ENCODE data around the gene CLHC1. TPM values are rescaled to one million over a fixed set of nuclear protein-coding genes. Genes with fewer than 3 reads are reported as not detected.

The CLHC1 gene
- total RNA-seq, 1 experiment from 2014 or later: 3.9 TPM

GRCh38 chr2:55252832-55253231 lies 20.7 kb upstream of the CLHC1 start:
- intact Hi-C loops (cut with micrococcal nuclease): no loop called here
- Histone ChIP-seq H3F3A (ENCODE audit: low read length, unreplicated experiment) (no peaks in the 10 kb centered on the region), H3K9me3 (ENCODE audit: low read length) (no peaks in the 10 kb centered on the region), H3K36me3 (ENCODE audit: low read depth, low read length) (peaks cover 44% of the 10 kb centered on the region), H3K79me2 (ENCODE audit: low read length) (no peaks in the 10 kb centered on the region), H3K9ac (ENCODE audit: low read length) (no peak overlapping the region), H3K9me2 (replicated peaks; ENCODE audit: low read length) (no peaks in the 10 kb centered on the region), H4K20me1 (ENCODE audit: low read length) (no peaks in the 10 kb centered on the region), H3K27ac (ENCODE audit: low read length) (no peak overlapping the region), H2AFZ (ENCODE audit: low read length) (no peak overlapping the region), H3K4me1 (ENCODE audit: insufficient read depth, low read length) (no peaks in the 10 kb centered on the region), H3K27me3 (ENCODE audit: low read length) (no peaks in the 10 kb centered on the region), H3K4me3 (ENCODE audit: low read length) (no peak overlapping the region), H3K4me2 (ENCODE audit: low read length) (no peak overlapping the region)
- TF ChIP-seq EZH2 (IDR thresholded peaks at IDR 0.05; ENCODE audit: low read length, unreplicated experiment) (no peak), EZH2phosphoT487 (IDR thresholded peaks at IDR 0.05; ENCODE audit: borderline replicate concordance, low read length) (no peak), CTCF (conservative IDR thresholded peaks at IDR 0.05; ENCODE audit: low read depth, low read length) (no peak)
- no TSS peak for BruUV-seq (replicated peaks)
- no peak for DNase-seq
- no peak for ATAC-seq
- ChIA-PET POLR2A (ENCODE audit: unreplicated experiment) (no interaction called here), CTCF (no interaction called here)

GRCh38 chr2:55247025-55247424 lies 14.9 kb upstream of the CLHC1 start:
- TF ChIP-seq CTCF (conservative IDR thresholded peaks at IDR 0.05; ENCODE audit: low read depth, low read length) (no peak), EZH2phosphoT487 (IDR thresholded peaks at IDR 0.05; ENCODE audit: borderline replicate concordance, low read length) (no peak), EZH2 (IDR thresholded peaks at IDR 0.05; ENCODE audit: low read length, unreplicated experiment) (no peak)
- Histone ChIP-seq H3K9me2 (replicated peaks; ENCODE audit: low read length) (no peaks in the 10 kb centered on the region), H3K9ac (ENCODE audit: low read length) (no peak overlapping the region), H3K36me3 (ENCODE audit: low read depth, low read length) (peaks cover 48% of the 10 kb centered on the region; the same call in 1 of the 2 replicates), H2AFZ (ENCODE audit: low read length) (no peak overlapping the region), H3K79me2 (ENCODE audit: low read length) (no peaks in the 10 kb centered on the region), H3K9me3 (ENCODE audit: low read length) (no peaks in the 10 kb centered on the region), H3K4me2 (ENCODE audit: low read length) (no peak overlapping the region), H3F3A (ENCODE audit: low read length, unreplicated experiment) (no peaks in the 10 kb centered on the region), H3K27me3 (ENCODE audit: low read length) (no peaks in the 10 kb centered on the region), H3K4me1 (ENCODE audit: insufficient read depth, low read length) (no peaks in the 10 kb centered on the region), H4K20me1 (ENCODE audit: low read length) (no peaks in the 10 kb centered on the region), H3K27ac (ENCODE audit: low read length) (no peak overlapping the region), H3K4me3 (ENCODE audit: low read length) (no peak overlapping the region)
- intact Hi-C loops (cut with micrococcal nuclease): no loop called here
- CTCF ChIA-PET: no interaction called here
- BruUV-seq (replicated peaks): no TSS peak
- POLR2A ChIA-PET (ENCODE audit: unreplicated experiment): no interaction called here
- DNase-seq: no peak
- ATAC-seq: no peak

GRCh38 chr2:55245411-55245810 lies 13.3 kb upstream of the CLHC1 start:
- no peak for ATAC-seq
- POLR2A ChIA-PET (ENCODE audit: unreplicated experiment): no interaction called here
- H3K9me3 ChIP-seq (ENCODE audit: low read length): no peaks in the 10 kb centered on the region

More at GRCh38 chr2:55245411-55245810, 13.3 kb upstream of the CLHC1 start:
- no peaks in the 10 kb centered on the region for H3K27me3 ChIP-seq (ENCODE audit: low read length)
- CTCF ChIA-PET: no interaction called here
- H3K9ac ChIP-seq (ENCODE audit: low read length): no peak overlapping the region
- H3F3A ChIP-seq (ENCODE audit: low read length, unreplicated experiment): no peaks in the 10 kb centered on the region
- no peaks in the 10 kb centered on the region for H3K9me2 ChIP-seq (replicated peaks; ENCODE audit: low read length)
- no peaks in the 10 kb centered on the region for H3K79me2 ChIP-seq (ENCODE audit: low read length)
- intact Hi-C loops (cut with micrococcal nuclease): no loop called here
- no peak overlapping the region for H3K4me2 ChIP-seq (ENCODE audit: low read length)
- no peak overlapping the region for H3K4me3 ChIP-seq (ENCODE audit: low read length)
- H2AFZ ChIP-seq (ENCODE audit: low read length): no peak overlapping the region
- no TSS peak for BruUV-seq (replicated peaks)
- no peaks in the 10 kb centered on the region for H4K20me1 ChIP-seq (ENCODE audit: low read length)
- no peak overlapping the region for H3K27ac ChIP-seq (ENCODE audit: low read length)
- no peak for TF ChIP-seq EZH2 (IDR thresholded peaks at IDR 0.05; ENCODE audit: low read length, unreplicated experiment)
- no peak for TF ChIP-seq EZH2phosphoT487 (IDR thresholded peaks at IDR 0.05; ENCODE audit: borderline replicate concordance, low read length)
- no peak for TF ChIP-seq CTCF (conservative IDR thresholded peaks at IDR 0.05; ENCODE audit: low read depth, low read length)
- H3K36me3 ChIP-seq (ENCODE audit: low read depth, low read length): peaks cover 43% of the 10 kb centered on the region; the same call in 1 of the 2 replicates
- no peak for DNase-seq
- H3K4me1 ChIP-seq (ENCODE audit: insufficient read depth, low read length): no peaks in the 10 kb centered on the region

Data from PC-3 (cell line).